GM12878 (cell line): ENCODE measurements around the gene TNFRSF6B. TPM values are rescaled to one million over a fixed set of nuclear protein-coding genes. Genes with fewer than 3 reads are reported as not detected.
A peak's percentile ranks its signal among the peaks of the same experiment; 100 is the strongest.

Experiments used
- ATAC-seq: fragments of 200-7000 bp; cut with Tn5 transposase; 3 replicates; pipeline ENCODE4 v1.9.1; 2020; ENCODE audit warnings: mild to moderate bottlenecking, moderate library complexity
- BruUV-seq: library from RNA; stranded (reverse); fragments of 400-500 nt; replicated peaks from 2 replicates; lab custom pipeline; 2021; lab: Mats Ljungman, UMichigan
- CTCF ChIA-PET: fragments of 300-600 bp; sonication (Branson Sonifier 250); formaldehyde crosslinking; extraction: SDS; loops from one replicate; lab custom pipeline; 2021; ENCODE audit warnings: inconsistent platforms; lab: Yijun Ruan, JAX
- POLR2A ChIA-PET: fragments of 350-600 bp; formaldehyde crosslinking; extraction: SDS; loops from one replicate; lab custom pipeline; 2021; ENCODE audit warnings: inconsistent platforms; lab: Charles Lee
- RAD21 ChIA-PET: fragments of 300-600 bp; sonication (Branson Sonifier 250); formaldehyde crosslinking; loops from one replicate; lab custom pipeline; 2023; ENCODE audit warnings: antibody characterized with exemption; ENCODE audit not compliant: unreplicated experiment; lab: Charles Lee
- SMC1A ChIA-PET: fragments of 300-600 bp; sonication (Branson Sonifier 250); formaldehyde crosslinking; loops from one replicate; lab custom pipeline; 2023; ENCODE audit not compliant: unreplicated experiment, uncharacterized antibody; lab: Charles Lee
- DNase-seq: peaks from one replicate; pipeline ENCODE4 v3.0.0-alpha.2; 2011; ENCODE audit warnings: low read depth, low spot score
- FAIRE-seq: peaks from 3 replicates; lab custom pipeline; 2011; peaks lifted over from hg19 to GRCh38; lab: Jason Lieb, UNC
- H2AFZ ChIP-seq: 2 replicates; pipeline ENCODE4 v1.6.0; 2011; ENCODE audit warnings: low read depth, low read length, control low read depth; ENCODE audit not compliant: control insufficient read depth
- H3K27ac ChIP-seq: 2 replicates; pipeline ENCODE4 v1.5.1; 2011; ENCODE audit warnings: control low read depth; ENCODE audit not compliant: control insufficient read depth, insufficient read depth
- H3K27me3 ChIP-seq, 2 experiments: replicated peaks in 1 of 2; 2 replicates each; pipeline versions ENCODE4 v1.6.0 to v1.6.1; 2011; ENCODE audit warnings: low read length in 1 of 2; ENCODE audit not compliant: control insufficient read depth in 2 of 2, insufficient read depth in 2 of 2
- H3K36me3 ChIP-seq, 2 experiments: 2 replicates each; pipeline ENCODE4 v1.5.1; 2011; ENCODE audit warnings: low read length in 1 of 2; ENCODE audit not compliant: control insufficient read depth in 2 of 2, insufficient read depth in 2 of 2
- H3K4me1 ChIP-seq: 2 replicates; pipeline ENCODE4 v1.6.1; 2011; ENCODE audit warnings: mild to moderate bottlenecking, low read length, moderate library complexity, mixed read lengths; ENCODE audit not compliant: control insufficient read depth, insufficient read depth
- H3K4me2 ChIP-seq: 2 replicates; pipeline ENCODE4 v1.6.0; 2011; ENCODE audit warnings: control low read depth; ENCODE audit not compliant: control insufficient read depth, insufficient read depth
- H3K4me3 ChIP-seq: fragments of 200-600 bp; sonication (generic); 2 replicates; pipeline ENCODE4 v1.5.1; 2016
- H3K79me2 ChIP-seq: 2 replicates; pipeline ENCODE4 v1.6.0; 2011; ENCODE audit warnings: low read length; ENCODE audit not compliant: control insufficient read depth, insufficient read depth
- H3K9ac ChIP-seq: 2 replicates; pipeline ENCODE4 v1.8.0; 2011; ENCODE audit warnings: low read length, control low read depth, mixed read lengths; ENCODE audit not compliant: control insufficient read depth, insufficient read depth
- H3K9me3 ChIP-seq: replicated peaks from 3 replicates; pipeline ENCODE4 v1.5.1; 2011; ENCODE audit warnings: mild to moderate bottlenecking, low read length; ENCODE audit not compliant: control insufficient read depth, insufficient read depth
- H4K20me1 ChIP-seq: 2 replicates; pipeline ENCODE4 v1.6.0; 2011; ENCODE audit not compliant: control insufficient read depth, insufficient read depth
- IKZF1 ChIP-seq: fragments of 450-650 bp; conservative IDR thresholded peaks from 2 replicates; pipeline ENCODE4 v1.6.1; 2017; ENCODE audit warnings: antibody characterized with exemption, mild to moderate bottlenecking
- PAX5 ChIP-seq: IDR thresholded peaks from 2 replicates; pipeline ENCODE4 v1.6.1; 2011; ENCODE audit warnings: low read depth, low read length, borderline replicate concordance
- POLR2A ChIP-seq: IDR thresholded peaks from 2 replicates; pipeline ENCODE4 v1.6.1; 2011; ENCODE audit warnings: low read depth, mild to moderate bottlenecking, low read length
- SRF ChIP-seq, 2 experiments: IDR thresholded peaks; 2 replicates each; pipeline ENCODE4 v1.6.1; 2011; ENCODE audit warnings: low read depth in 2 of 2, low read length in 2 of 2, mild to moderate bottlenecking in 1 of 2, moderate library complexity in 1 of 2
- TCF3 ChIP-seq: IDR thresholded peaks from 2 replicates; pipeline ENCODE4 v1.6.1; 2012; ENCODE audit warnings: low read depth, mild to moderate bottlenecking, low read length, borderline replicate concordance; ENCODE audit not compliant: insufficient read depth
- WGBS: methylation state at CpG from one replicate; pipeline ENCODE4 v1.1.6; 2016; ENCODE audit warnings: low lambda C conversion rate; ENCODE audit not compliant: insufficient replicate concordance, insufficient coverage; ENCODE audit errors: missing lambda C conversion rate; 5-methylcytosine and 5-hydroxymethylcytosine counted together
- in situ Hi-C: fragments of 300-500 bp; cut with MboI; formaldehyde crosslinking; loops from 9 replicates; pipeline ENCODE4 v1.14.3; 2018; ENCODE audit warnings: mixed read lengths
- intact Hi-C: fragments of 100-400 bp; cut with micrococcal nuclease; formaldehyde crosslinking; loops from one replicate; pipeline ENCODE4 v1.14.2; 2022; ENCODE audit not compliant: unreplicated experiment
- polyA plus RNA-seq, 11 experiments: library from polyadenylated mRNA; depleted of rRNA in 4 of 11; unstranded in 6 of 11; stranded (reverse) in 5 of 11; fragments of >200 nt; fragmentation: Nextera tagmentation in 4 of 11; fragmentation: Illumina TruSeq in 1 of 11; extraction: Ambion mirVana in 4 of 11; extraction: Trizol in 1 of 11; gene quantifications; 1 replicate in 1 of 11; 2 replicates in 10 of 11; pipeline versions ENCODE4 v1.2.1 to v1.2.3, GENCODE V29; 2011 to 2016; ENCODE audit warnings: inconsistent platforms in 2 of 11, missing spikeins in 2 of 11, low read depth in 1 of 11
- total RNA-seq, 4 experiments: library from RNA; depleted of rRNA in 3 of 4; stranded (reverse); fragments of >200 nt in 3 of 4; fragmentation: Illumina TruSeq in 1 of 4; extraction: Trizol in 1 of 4; gene quantifications; 2 replicates each; pipeline versions ENCODE4 v1.2.1 to v1.2.3, GENCODE V29; 2013 to 2021
- TF ChIP-seq, protein P1 (sequence below): IDR thresholded peaks from 2 replicates; pipeline ENCODE4 v1.6.1; 2011; ENCODE audit warnings: mild to moderate bottlenecking, low read depth, low read length, moderate library complexity; ENCODE audit not compliant: insufficient replicate concordance
- TF ChIP-seq, protein P2 (sequence below): IDR thresholded peaks from 2 replicates; pipeline ENCODE4 v1.6.1; 2011; ENCODE audit warnings: borderline replicate concordance, low read depth, mild to moderate bottlenecking, moderate library complexity, low read length; ENCODE audit not compliant: insufficient read depth, poor library complexity, severe bottlenecking

TNFRSF6B gene
- total and polyA plus RNA-seq, 10 of the 15 experiments (the other 5 are each of a cell fraction or from before 2014, with no cell fraction given): 0.67 to 2.2 (median 1.8) TPM; not detected in 7

DNA sequence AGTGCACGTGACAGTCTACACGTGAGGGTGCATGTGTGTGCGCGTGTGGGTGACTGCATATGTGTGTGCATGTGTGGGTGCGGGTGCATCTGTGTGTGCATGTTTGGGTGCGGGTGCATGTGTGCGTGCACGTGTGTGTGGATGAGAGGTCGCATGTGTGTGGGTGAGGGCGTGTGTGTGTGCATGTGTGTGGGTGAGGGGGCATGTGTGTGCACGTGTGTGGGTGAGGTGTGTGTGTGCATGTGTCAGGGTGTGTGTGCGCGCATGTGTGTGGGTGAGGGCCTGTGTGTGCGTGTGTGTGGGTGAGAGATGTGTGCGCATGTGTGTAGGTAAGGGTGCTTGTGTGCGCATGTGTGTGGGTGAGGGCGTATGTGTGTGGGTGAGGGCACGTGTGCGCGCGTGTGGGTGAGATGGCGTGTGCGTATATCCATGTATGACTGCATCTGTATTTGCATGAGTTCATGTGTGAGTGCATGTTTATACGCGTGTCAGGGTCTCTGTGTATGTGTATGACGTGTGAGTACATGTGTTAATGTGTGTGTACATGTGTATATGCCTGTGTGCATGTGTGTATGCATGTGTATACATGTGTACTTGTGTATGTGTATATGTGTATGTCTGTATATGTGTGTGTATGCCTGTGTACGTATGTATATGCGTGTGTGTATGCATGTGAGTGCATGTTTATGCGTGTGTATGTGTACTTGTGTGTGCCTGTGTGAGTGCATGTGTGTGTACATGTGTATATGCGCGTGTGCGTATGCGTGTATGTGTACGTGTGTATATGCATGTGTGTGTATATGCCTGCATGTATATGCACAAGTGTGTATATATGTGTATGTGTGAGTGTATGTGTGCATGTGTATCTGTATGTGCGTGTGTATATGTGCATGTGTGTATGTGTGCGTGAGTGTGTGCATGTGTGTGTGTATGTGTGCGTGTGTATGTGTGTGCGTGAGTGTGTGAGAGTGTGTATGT, 36.0 kb downstream of the TNFRSF6B start:
- POLR2A ChIA-PET: no interaction called here
- Histone ChIP-seq H3K27ac (no peak overlapping the region), H3K4me1 (peaks cover 60% of the 10 kb centered on the region), H3K4me3 (no peak overlapping the region), H3K4me2 (no peak overlapping the region), H3K27me3 (no peaks in the 10 kb centered on the region), H4K20me1 (no peaks in the 10 kb centered on the region), H3K9me3 (0 out of 3 replicates have a peak, but pooled peaks cover 1% of the 10 kb centered on the region), H2AFZ (no peak overlapping the region), H3K79me2 (peaks cover 27% of the 10 kb centered on the region), H3K36me3 (peaks cover 11 to 27% of the 10 kb centered on the region in 2 experiments; a peak in 3 of 4 replicates), H3K9ac (no peak overlapping the region)
- TF ChIP-seq, protein P1, sequence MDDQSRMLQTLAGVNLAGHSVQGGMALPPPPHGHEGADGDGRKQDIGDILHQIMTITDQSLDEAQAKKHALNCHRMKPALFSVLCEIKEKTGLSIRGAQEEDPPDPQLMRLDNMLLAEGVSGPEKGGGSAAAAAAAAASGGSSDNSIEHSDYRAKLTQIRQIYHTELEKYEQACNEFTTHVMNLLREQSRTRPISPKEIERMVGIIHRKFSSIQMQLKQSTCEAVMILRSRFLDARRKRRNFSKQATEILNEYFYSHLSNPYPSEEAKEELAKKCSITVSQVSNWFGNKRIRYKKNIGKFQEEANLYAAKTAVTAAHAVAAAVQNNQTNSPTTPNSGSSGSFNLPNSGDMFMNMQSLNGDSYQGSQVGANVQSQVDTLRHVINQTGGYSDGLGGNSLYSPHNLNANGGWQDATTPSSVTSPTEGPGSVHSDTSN: peak; percentile 28
- TF ChIP-seq TCF3: peak; percentile 56; the same call in 1 of the 2 replicates
- TF ChIP-seq PAX5: no peak
- peak; percentile 67 for TF ChIP-seq POLR2A
- TF ChIP-seq IKZF1: no peak
- TF ChIP-seq, protein P2, sequence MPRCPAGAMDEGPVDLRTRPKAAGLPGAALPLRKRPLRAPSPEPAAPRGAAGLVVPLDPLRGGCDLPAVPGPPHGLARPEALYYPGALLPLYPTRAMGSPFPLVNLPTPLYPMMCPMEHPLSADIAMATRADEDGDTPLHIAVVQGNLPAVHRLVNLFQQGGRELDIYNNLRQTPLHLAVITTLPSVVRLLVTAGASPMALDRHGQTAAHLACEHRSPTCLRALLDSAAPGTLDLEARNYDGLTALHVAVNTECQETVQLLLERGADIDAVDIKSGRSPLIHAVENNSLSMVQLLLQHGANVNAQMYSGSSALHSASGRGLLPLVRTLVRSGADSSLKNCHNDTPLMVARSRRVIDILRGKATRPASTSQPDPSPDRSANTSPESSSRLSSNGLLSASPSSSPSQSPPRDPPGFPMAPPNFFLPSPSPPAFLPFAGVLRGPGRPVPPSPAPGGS: peak; percentile 92
- TF ChIP-seq SRF (IDR thresholded peaks at IDR 0.05; ENCODE audit: low read depth in 2 of 2, low read length in 2 of 2): 0 out of 4 replicates have a peak, but pooled peaks of 1 of the 2 experiments have one; percentile 4
- intact Hi-C loops (no loop called here), in situ Hi-C loops (no loop called here)
- WGBS: 90% methylated on average over 38 of the region's 38 CpGs
- RAD21 ChIA-PET: no interaction called here
- no TSS peak for BruUV-seq
- DNase-seq: no peak
- SMC1A ChIA-PET: no interaction called here
- no peak for ATAC-seq
- CTCF ChIA-PET: no interaction called here
- no peak for FAIRE-seq
